GM23248 (cell line): ENCODE measurements around the gene PPFIBP2.

Experiments
- EZH2 ChIP-seq: fragments of 200-600 bp; sonication (generic); IDR thresholded peaks from 2 replicates; pipeline ENCODE4 v1.6.1; 2018; ENCODE audit warnings: antibody characterized with exemption, mild to moderate bottlenecking; ENCODE audit not compliant: insufficient read depth, poor library complexity, severe bottlenecking
- EZH2phosphoT487 ChIP-seq: fragments of 200-600 bp; sonication (generic); IDR thresholded peaks from 2 replicates; pipeline ENCODE4 v1.6.1; 2018; ENCODE audit warnings: antibody characterized with exemption, moderate library complexity, mild to moderate bottlenecking, low read depth; ENCODE audit not compliant: insufficient read depth

DNA sequence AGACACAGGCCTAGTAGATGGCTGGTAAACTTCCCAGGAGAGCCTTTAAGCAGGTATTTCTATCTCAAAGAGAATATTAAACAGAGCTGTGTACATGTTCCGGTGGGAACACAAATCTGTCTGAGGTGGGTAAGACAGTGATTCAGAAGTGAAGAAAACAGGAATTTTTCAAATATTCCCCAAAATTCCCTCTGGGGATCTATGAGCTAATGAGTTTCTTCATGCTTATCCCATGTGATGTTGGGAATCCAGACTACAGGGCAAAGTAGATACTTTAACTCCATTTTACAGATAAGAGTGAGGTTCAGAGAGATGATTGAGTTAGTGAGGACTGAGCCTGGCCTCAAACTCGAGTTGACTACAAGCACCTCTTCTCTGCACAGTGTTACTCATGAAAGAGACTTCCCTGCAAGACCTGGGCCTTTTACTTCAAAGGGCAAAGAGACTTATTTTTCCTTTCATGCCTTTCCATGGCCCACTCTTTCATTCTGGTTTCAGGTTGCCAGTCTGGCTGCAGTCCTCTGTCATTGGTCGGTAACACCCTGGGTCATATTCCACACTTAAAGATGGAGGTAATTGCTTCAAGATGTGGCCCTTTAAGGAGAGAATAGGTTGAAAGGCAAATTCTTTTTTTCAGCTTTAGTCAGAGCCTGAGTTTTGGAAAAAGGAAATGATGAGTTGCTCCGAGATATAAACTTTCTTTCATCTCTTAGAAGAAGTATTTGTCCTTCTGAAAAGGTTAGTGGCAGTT lies 89.4 kb downstream of the PPFIBP2 start:
- TF ChIP-seq EZH2phosphoT487 (no peak), EZH2 (no peak)
